NT2/D1 (cell line): ENCODE measurements around the gene PPP2R3A.

Experiments used
- YY1 ChIP-seq: IDR thresholded peaks from 2 replicates; pipeline ENCODE4 v1.6.1; 2011; ENCODE audit not compliant: insufficient read length, insufficient read depth
- ZNF274 ChIP-seq: IDR thresholded peaks from 2 replicates; pipeline ENCODE4 v1.6.1; 2011; ENCODE audit warnings: mild to moderate bottlenecking, low read depth, low read length

DNA sequence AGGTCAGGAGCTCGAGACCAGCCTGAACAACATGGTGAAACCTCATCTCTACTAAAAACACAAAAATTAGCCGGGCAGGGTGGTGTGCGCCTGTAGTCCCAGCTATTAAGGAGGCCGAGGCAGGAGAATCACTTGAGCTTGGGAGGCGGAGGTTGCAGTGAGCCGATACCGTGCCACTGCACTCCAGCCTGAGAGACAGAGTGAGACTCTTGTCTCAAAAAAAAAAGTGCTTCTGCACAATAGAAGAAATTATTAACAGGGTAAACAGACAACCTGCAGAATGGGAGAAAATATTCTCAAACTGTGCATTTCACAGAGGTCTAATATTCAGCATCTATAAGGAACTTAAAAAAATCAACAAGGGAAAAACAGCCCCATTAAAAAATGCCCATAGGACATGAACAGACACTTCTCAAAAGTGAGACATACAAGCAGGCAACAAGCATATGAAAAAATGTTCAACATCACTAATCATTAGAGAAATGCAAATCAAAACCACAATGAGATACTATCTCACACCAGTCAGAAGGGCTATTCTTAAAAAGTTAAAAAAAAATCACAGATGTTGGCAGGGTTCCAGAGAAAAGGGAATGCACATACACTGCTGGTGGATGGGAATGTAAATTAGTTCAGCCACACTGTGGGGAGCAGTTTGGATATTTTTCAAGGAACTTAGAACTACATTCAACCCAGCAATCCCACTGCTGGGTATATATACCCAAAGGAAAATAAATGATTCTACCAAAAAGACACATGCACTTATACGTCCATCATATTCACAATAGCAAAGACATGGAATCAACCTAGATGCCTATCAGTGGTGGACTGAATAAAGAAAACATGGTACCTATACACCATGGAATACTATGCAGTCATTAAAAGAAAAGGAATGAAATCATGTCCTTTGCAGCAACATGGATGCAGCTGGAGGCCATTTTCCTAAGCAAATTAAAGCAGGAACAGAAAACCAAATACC lies 155.1 kb downstream of the PPP2R3A start:
- TF ChIP-seq YY1 (no peak), ZNF274 (no peak)
